ENCODE results near the gene PROK2.

GRCh38 chr3:71783152-71783551 lies 1.8 kb downstream of the PROK2 start:
- TF ChIP-seq CTCF (IDR thresholded peaks at IDR 0.05) (no peak), EP300 (IDR thresholded peaks at IDR 0.05) (no peak), POLR2AphosphoS5 (IDR thresholded peaks at IDR 0.05) (no peak)

All from gastroesophageal sphincter (tissue), 3 donors.